AG04449 (cell line): Measurements from ENCODE around the gene ZMYM1.

Experiments used
- CTCF ChIA-PET: fragments of 350-600 bp; formaldehyde crosslinking; extraction: SDS; loops from one replicate; lab custom pipeline; 2021; ENCODE audit warnings: antibody characterized with exemption; lab: Yijun Ruan, JAX
- POLR2A ChIA-PET: fragments of 400-600, 350-600 bp; formaldehyde crosslinking; extraction: SDS; loops from one replicate; lab custom pipeline; 2020; ENCODE audit warnings: antibody characterized with exemption, inconsistent platforms; lab: Yijun Ruan, JAX
- DNase-seq: peaks from one replicate; pipeline ENCODE4 v3.0.0-alpha.2; 2010; ENCODE audit warnings: low read depth, low spot score
- H3K4me3 ChIP-seq: 2 replicates; pipeline ENCODE4 v1.5.1; 2011; ENCODE audit warnings: low read depth, mild to moderate bottlenecking, control low read depth, low read length
- TF ChIP-seq, protein P1 (sequence below): IDR thresholded peaks from one replicate; pipeline ENCODE4 v1.5.1; 2011; ENCODE audit warnings: mild to moderate bottlenecking, moderate library complexity, low read length, control low read depth, inconsistent platforms; ENCODE audit not compliant: insufficient read depth; ENCODE audit errors: missing control alignments

Gene ZMYM1

DNA sequence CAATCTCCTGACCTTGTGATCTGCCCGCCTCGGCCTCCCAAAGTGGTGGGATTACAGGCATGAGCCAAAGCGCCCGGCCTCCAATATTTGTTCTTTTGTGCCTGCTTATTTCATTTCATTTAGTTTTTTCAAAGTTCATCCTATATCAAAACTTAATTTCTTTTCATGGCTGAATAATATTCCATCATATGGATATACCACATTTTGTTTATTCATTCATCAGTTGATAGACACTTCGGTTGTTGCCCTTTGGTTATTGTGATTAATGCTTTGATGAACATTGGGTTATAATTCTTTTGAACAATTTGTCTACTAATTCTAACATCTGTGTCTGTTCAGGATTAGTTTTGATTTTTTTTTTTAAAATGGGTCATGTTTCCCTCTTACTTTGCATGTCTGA, 72.0 kb downstream of the ZMYM1 start:
- ChIA-PET POLR2A (no interaction called here), CTCF (no interaction called here)
- DNase-seq = no peak

DNA sequence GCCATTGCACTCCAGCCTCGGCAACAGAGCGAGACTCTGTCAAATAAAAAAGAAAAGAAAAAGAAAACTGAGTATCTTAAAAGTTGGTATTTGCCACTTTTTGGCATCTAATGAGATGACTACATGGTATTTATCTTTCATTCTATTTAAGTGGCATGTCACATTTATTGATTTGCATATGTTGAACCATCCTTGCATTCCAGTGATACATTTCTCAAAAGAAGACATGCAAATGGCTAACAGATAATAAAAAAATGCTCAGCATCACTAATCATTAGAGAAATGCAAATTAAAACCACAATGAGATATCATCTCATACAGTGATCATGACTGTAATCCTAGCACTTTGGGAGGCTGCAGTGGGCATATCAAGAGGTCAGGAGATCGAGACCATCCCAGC, 85.7 kb downstream of the ZMYM1 start:
- DNase-seq = no peak
- POLR2A ChIA-PET = no interaction called here
- TF ChIP-seq, protein P1, sequence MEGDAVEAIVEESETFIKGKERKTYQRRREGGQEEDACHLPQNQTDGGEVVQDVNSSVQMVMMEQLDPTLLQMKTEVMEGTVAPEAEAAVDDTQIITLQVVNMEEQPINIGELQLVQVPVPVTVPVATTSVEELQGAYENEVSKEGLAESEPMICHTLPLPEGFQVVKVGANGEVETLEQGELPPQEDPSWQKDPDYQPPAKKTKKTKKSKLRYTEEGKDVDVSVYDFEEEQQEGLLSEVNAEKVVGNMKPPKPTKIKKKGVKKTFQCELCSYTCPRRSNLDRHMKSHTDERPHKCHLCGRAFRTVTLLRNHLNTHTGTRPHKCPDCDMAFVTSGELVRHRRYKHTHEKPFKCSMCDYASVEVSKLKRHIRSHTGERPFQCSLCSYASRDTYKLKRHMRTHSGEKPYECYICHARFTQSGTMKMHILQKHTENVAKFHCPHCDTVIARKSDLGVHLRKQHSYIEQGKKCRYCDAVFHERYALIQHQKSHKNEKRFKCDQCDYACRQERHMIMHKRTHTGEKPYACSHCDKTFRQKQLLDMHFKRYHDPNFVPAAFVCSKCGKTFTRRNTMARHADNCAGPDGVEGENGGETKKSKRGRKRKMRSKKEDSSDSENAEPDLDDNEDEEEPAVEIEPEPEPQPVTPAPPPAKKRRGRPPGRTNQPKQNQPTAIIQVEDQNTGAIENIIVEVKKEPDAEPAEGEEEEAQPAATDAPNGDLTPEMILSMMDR = no peak
- no peak overlapping the region for H3K4me3 ChIP-seq
- CTCF ChIA-PET = no interaction called here

More for the DNA sequence above, 72.0 kb downstream of the ZMYM1 start:
- TF ChIP-seq, protein P1 = no peak
- H3K4me3 ChIP-seq = no peak overlapping the region
